ENCODE data around the gene ZDHHC14.

ZDHHC14 gene

GRCh38 chr6:157644043-157644810, 263.2 kb downstream of the ZDHHC14 start:
- peak; percentile 6 to 25 (median 10) for DNase-seq (ENCODE audit: low read depth in 3 of 3)

- DNase-seq (ENCODE audit: low read depth in 3 of 3): no peak
These were observed 264.3 kb downstream of the ZDHHC14 start for GRCh38 chr6:157645201-157645795.

GRCh38 chr6:157646012-157646411, 265.0 kb downstream of the ZDHHC14 start:
- no peak for DNase-seq (ENCODE audit: low read depth in 3 of 3)

- DNase-seq (ENCODE audit: low read depth in 3 of 3): no peak
These were observed 266.4 kb downstream of the ZDHHC14 start for GRCh38 chr6:157647261-157647915.

GRCh38 chr6:157648561-157648960, 267.6 kb downstream of the ZDHHC14 start:
- no peak for DNase-seq (ENCODE audit: low read depth in 3 of 3)

- no peak for DNase-seq (ENCODE audit: low read depth in 3 of 3)
These were observed 268.6 kb downstream of the ZDHHC14 start for GRCh38 chr6:157649311-157650260.

GRCh38 chr6:157650261-157650640, 269.3 kb downstream of the ZDHHC14 start:
- no peak for DNase-seq (ENCODE audit: low read depth in 3 of 3)

- DNase-seq (ENCODE audit: low read depth in 3 of 3): no peak
These were observed 269.8 kb downstream of the ZDHHC14 start for GRCh38 chr6:157650801-157651200.

- no peak for DNase-seq (ENCODE audit: low read depth in 3 of 3)
These were observed 270.9 kb downstream of the ZDHHC14 start for GRCh38 chr6:157651731-157652490.

- DNase-seq (ENCODE audit: low read depth in 3 of 3): no peak
These were observed 271.8 kb downstream of the ZDHHC14 start for GRCh38 chr6:157652601-157653363.

GRCh38 chr6:157653521-157653920, 272.5 kb downstream of the ZDHHC14 start:
- no peak for DNase-seq (ENCODE audit: low read depth in 3 of 3)

- no peak for DNase-seq (ENCODE audit: low read depth in 3 of 3)
These were observed 274.1 kb downstream of the ZDHHC14 start for GRCh38 chr6:157655139-157655538.

- DNase-seq (ENCODE audit: low read depth in 3 of 3): no peak
These were observed 275.5 kb downstream of the ZDHHC14 start for GRCh38 chr6:157656437-157656997.

- no peak for DNase-seq (ENCODE audit: low read depth in 3 of 3)
These were observed 276.8 kb downstream of the ZDHHC14 start for GRCh38 chr6:157657754-157658153.

GRCh38 chr6:157658301-157658700, 277.3 kb downstream of the ZDHHC14 start:
- no peak for DNase-seq (ENCODE audit: low read depth in 3 of 3)

- DNase-seq (ENCODE audit: low read depth in 3 of 3): no peak
These were observed 278.7 kb downstream of the ZDHHC14 start for GRCh38 chr6:157659536-157660271.

- DNase-seq (ENCODE audit: low read depth in 3 of 3): no peak
These were observed 279.4 kb downstream of the ZDHHC14 start for GRCh38 chr6:157660414-157660813.

- no peak for DNase-seq (ENCODE audit: low read depth in 3 of 3)
These were observed 280.7 kb downstream of the ZDHHC14 start for GRCh38 chr6:157661652-157662051.

- DNase-seq (ENCODE audit: low read depth in 3 of 3): no peak
These were observed 282.3 kb downstream of the ZDHHC14 start for GRCh38 chr6:157663261-157663660.

Measured in stimulated activated CD4-positive, alpha-beta T cell treated with anti-CD3 and anti-CD28 coated beads, TNF-alpha, amount 100 ng/mL, for 24 hours (primary cell).